Measurements from ENCODE around the gene TXNDC17.

The TXNDC17 gene

GRCh38 chr17:6596081-6596480 lies 44.8 kb upstream of the TXNDC17 start:
- no peaks in the 10 kb centered on the region for H3K79me2 ChIP-seq (ENCODE audit: insufficient read depth, low read length)
- no peak overlapping the region for H3K27ac ChIP-seq (ENCODE audit: low read depth, low read length)
- H3K9me3 ChIP-seq (ENCODE audit: insufficient read depth, low read length) = no peaks in the 10 kb centered on the region
- H3K36me3 ChIP-seq (ENCODE audit: low read length) = peaks cover 3% of the 10 kb centered on the region; the same call in 1 of the 2 replicates
- no peaks in the 10 kb centered on the region for H4K20me1 ChIP-seq (ENCODE audit: low read depth, low read length)
- H2AFZ ChIP-seq (ENCODE audit: low read depth, low read length, severe bottlenecking) = no peak overlapping the region
- H3K4me2 ChIP-seq (ENCODE audit: low read depth, low read length, poor library complexity, severe bottlenecking) = no peak overlapping the region
- no peak overlapping the region for H3K4me3 ChIP-seq (ENCODE audit: insufficient read depth, low read length, poor library complexity, severe bottlenecking)
- no peak overlapping the region for H3K9ac ChIP-seq (ENCODE audit: low read length)
- no peaks in the 10 kb centered on the region for H3K9me2 ChIP-seq (replicated peaks; ENCODE audit: insufficient read depth, low read length)
- H3K27me3 ChIP-seq (ENCODE audit: low read length) = no peaks in the 10 kb centered on the region
- no peaks in the 10 kb centered on the region for H3F3A ChIP-seq (ENCODE audit: insufficient read depth)
- TF ChIP-seq, protein P1, sequence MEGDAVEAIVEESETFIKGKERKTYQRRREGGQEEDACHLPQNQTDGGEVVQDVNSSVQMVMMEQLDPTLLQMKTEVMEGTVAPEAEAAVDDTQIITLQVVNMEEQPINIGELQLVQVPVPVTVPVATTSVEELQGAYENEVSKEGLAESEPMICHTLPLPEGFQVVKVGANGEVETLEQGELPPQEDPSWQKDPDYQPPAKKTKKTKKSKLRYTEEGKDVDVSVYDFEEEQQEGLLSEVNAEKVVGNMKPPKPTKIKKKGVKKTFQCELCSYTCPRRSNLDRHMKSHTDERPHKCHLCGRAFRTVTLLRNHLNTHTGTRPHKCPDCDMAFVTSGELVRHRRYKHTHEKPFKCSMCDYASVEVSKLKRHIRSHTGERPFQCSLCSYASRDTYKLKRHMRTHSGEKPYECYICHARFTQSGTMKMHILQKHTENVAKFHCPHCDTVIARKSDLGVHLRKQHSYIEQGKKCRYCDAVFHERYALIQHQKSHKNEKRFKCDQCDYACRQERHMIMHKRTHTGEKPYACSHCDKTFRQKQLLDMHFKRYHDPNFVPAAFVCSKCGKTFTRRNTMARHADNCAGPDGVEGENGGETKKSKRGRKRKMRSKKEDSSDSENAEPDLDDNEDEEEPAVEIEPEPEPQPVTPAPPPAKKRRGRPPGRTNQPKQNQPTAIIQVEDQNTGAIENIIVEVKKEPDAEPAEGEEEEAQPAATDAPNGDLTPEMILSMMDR (IDR thresholded peaks at IDR 0.05; ENCODE audit: insufficient read depth, low read length, poor library complexity, severe bottlenecking) = no peak
- no peak for TF ChIP-seq EZH2phosphoT487 (conservative IDR thresholded peaks at IDR 0.05; ENCODE audit: low read length)

DNA sequence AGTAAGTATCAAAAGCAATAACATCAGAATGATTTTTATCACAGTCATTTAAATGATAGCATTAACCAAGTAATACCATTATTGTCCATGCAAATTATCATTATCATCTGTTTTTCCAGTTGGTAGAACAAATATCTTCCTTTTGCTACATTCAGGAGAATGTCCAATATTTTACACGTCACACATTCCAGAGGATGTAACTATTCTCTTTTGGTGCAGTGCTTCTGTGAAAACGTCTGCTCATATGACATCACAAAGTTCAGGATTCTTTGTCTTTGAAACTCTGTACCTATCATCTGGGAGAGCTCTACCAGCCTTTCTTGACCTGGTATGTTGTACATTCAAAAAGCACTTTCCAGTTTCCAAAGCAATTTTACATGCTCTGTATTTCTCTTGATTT lies 44.3 kb upstream of the TXNDC17 start:
- H3K36me3 ChIP-seq (ENCODE audit: low read length) = peaks cover 3% of the 10 kb centered on the region; the same call in 1 of the 2 replicates
- H4K20me1 ChIP-seq (ENCODE audit: low read depth, low read length) = no peaks in the 10 kb centered on the region

DNA sequence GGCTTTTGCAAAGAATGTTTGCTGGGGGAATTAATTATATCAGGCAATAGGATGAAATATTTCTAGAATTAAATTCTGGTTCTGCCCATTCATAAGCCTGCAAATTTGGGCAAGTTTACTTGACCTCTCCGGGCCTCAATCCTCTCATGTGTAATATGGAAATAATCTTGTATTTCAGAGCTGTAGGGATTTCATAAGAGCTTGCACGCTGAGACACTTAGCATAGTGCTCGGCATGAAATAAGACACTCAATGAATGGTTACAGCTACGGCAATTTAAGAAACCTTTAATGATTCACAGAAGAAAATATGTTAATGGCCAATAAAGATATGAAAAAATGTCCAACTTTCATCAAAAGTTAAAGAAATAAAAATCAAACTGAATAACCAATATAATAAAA lies 43.9 kb upstream of the TXNDC17 start:
- Histone ChIP-seq H3F3A (ENCODE audit: insufficient read depth) (no peaks in the 10 kb centered on the region), H3K36me3 (ENCODE audit: low read length) (peaks cover 3% of the 10 kb centered on the region; the same call in 1 of the 2 replicates)

More for the DNA sequence above, 44.3 kb upstream of the TXNDC17 start:
- Histone ChIP-seq H3K9ac (ENCODE audit: low read length) (no peak overlapping the region), H3F3A (ENCODE audit: insufficient read depth) (no peaks in the 10 kb centered on the region), H3K9me2 (replicated peaks; ENCODE audit: insufficient read depth, low read length) (no peaks in the 10 kb centered on the region), H3K9me3 (ENCODE audit: insufficient read depth, low read length) (no peaks in the 10 kb centered on the region), H3K4me2 (ENCODE audit: low read depth, low read length, poor library complexity, severe bottlenecking) (no peak overlapping the region), H2AFZ (ENCODE audit: low read depth, low read length, severe bottlenecking) (no peak overlapping the region), H3K27me3 (ENCODE audit: low read length) (no peaks in the 10 kb centered on the region), H3K4me3 (ENCODE audit: insufficient read depth, low read length, poor library complexity, severe bottlenecking) (no peak overlapping the region), H3K79me2 (ENCODE audit: insufficient read depth, low read length) (no peaks in the 10 kb centered on the region), H3K27ac (ENCODE audit: low read depth, low read length) (no peak overlapping the region)
- TF ChIP-seq EZH2phosphoT487 (conservative IDR thresholded peaks at IDR 0.05; ENCODE audit: low read length) = no peak
- TF ChIP-seq, protein P1 (IDR thresholded peaks at IDR 0.05; ENCODE audit: insufficient read depth, low read length, poor library complexity, severe bottlenecking) = no peak

More for the DNA sequence above, 43.9 kb upstream of the TXNDC17 start:
- H2AFZ ChIP-seq (ENCODE audit: low read depth, low read length, severe bottlenecking) = no peak overlapping the region
- H3K4me2 ChIP-seq (ENCODE audit: low read depth, low read length, poor library complexity, severe bottlenecking) = no peak overlapping the region
- no peaks in the 10 kb centered on the region for H4K20me1 ChIP-seq (ENCODE audit: low read depth, low read length)
- no peak overlapping the region for H3K4me3 ChIP-seq (ENCODE audit: insufficient read depth, low read length, poor library complexity, severe bottlenecking)
- H3K9ac ChIP-seq (ENCODE audit: low read length) = no peak overlapping the region
- no peaks in the 10 kb centered on the region for H3K79me2 ChIP-seq (ENCODE audit: insufficient read depth, low read length)
- H3K27ac ChIP-seq (ENCODE audit: low read depth, low read length) = no peak overlapping the region
- no peak for TF ChIP-seq EZH2phosphoT487 (conservative IDR thresholded peaks at IDR 0.05; ENCODE audit: low read length)
- TF ChIP-seq, protein P1 (IDR thresholded peaks at IDR 0.05; ENCODE audit: insufficient read depth, low read length, poor library complexity, severe bottlenecking) = no peak
- H3K9me2 ChIP-seq (replicated peaks; ENCODE audit: insufficient read depth, low read length) = no peaks in the 10 kb centered on the region
- no peaks in the 10 kb centered on the region for H3K9me3 ChIP-seq (ENCODE audit: insufficient read depth, low read length)
- no peaks in the 10 kb centered on the region for H3K27me3 ChIP-seq (ENCODE audit: low read length)

Data from SU-DHL-6 (cell line).